ENCODE measurements around the gene GRWD1.
"Not testable (repeated sequence)": the region's sequence is repeated elsewhere in the genome, so short reads cannot be mapped to it uniquely, and the experiment has no call there.

Gene GRWD1

DNA sequence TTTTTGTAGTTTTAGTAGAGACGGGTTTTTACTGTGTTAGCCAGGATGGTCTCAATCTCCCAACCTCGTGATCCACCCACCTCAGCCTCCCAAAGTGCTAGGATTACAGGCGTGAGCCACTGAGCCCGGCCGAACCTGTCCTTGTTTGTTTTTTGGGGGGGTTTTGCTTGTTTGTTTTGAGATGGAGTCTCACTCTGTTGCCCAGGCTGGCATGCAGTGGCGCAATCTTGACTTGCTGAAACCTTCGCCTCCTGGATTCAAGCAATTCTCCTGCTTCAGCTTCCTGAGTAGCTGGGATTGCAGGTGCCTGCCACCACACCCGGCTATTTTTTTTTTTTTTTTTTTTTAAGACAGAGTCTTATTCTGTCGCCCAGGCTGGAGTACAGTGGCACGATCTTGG is 40.9 kb downstream of the GRWD1 start:
- not testable (repeated sequence) for H3K9me3 Mint-ChIP-seq; DNase-seq (ENCODE audit: low spot score in 2 of 2); H3K27ac Mint-ChIP-seq; H3K36me3 Mint-ChIP-seq; ATAC-seq (ENCODE audit: low read depth); H3K4me3 Mint-ChIP-seq
- Mint-ChIP-seq H3K27me3 (peaks cover 12% of the 10 kb centered on the region), H3K4me1 (peaks cover 18% of the 10 kb centered on the region)

- peaks cover 2% of the 10 kb centered on the region for H3K36me3 Mint-ChIP-seq
- H3K9me3 Mint-ChIP-seq, result peaks cover 2% of the 10 kb centered on the region
- no peak for DNase-seq (ENCODE audit: low spot score in 2 of 2)
- peaks cover 18% of the 10 kb centered on the region for H3K27me3 Mint-ChIP-seq
- no peak overlapping the region for H3K27ac Mint-ChIP-seq
- peaks cover 23% of the 10 kb centered on the region for H3K4me1 Mint-ChIP-seq
- no peak overlapping the region for H3K4me3 Mint-ChIP-seq
- ATAC-seq (ENCODE audit: low read depth), result no peak
Measured at GRCh38 chr19:48487544-48487943, 41.8 kb downstream of the GRWD1 start.

GRCh38 chr19:48487948-48488347 is 42.2 kb downstream of the GRWD1 start:
- Mint-ChIP-seq H3K4me3 (no peak overlapping the region), H3K4me1 (peaks cover 27% of the 10 kb centered on the region), H3K9me3 (peaks cover 6% of the 10 kb centered on the region), H3K27me3 (peaks cover 22% of the 10 kb centered on the region), H3K36me3 (peaks cover 4% of the 10 kb centered on the region), H3K27ac (no peak overlapping the region)
- ATAC-seq (ENCODE audit: low read depth) (no peak), DNase-seq (ENCODE audit: low spot score in 2 of 2) (no peak)

- H3K4me3 Mint-ChIP-seq, result not testable (repeated sequence)
Measured at GRCh38 chr19:48488478-48488877, 42.7 kb downstream of the GRWD1 start.

DNA sequence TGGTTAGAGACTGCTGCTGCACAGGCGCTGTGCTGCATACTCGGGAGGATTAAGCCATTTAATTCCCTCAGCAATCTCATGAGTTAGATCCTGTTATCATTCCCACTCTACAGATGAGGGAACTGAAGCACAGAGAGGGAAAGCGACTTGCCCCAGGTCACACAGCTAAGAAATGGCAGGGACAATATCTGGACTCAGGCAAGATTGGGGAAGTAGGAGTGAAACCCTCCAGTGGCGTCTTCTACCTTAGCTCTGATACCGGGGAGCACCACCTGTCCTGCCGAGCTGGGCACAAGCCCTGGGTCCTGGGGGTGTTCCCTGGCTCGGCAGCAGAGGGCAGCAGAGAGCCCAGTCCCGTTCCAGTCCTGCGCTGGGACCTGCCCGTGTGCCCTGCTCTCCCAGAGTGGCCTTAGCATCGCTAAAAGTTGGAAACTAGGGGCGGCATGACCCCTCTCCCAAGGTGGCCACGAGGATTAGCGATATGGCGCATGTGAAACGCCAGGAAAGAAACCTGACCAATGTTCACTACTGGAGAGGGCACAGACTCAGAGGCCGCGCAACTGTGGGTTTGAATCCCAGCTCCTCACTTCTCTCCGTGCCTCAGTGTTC is 43.9 kb downstream of the GRWD1 start:
- Mint-ChIP-seq H3K4me3 (no peak overlapping the region), H3K4me1 (peaks cover 30% of the 10 kb centered on the region), H3K27me3 (peaks cover 30% of the 10 kb centered on the region), H3K9me3 (peaks cover 6% of the 10 kb centered on the region), H3K36me3 (peaks cover 4% of the 10 kb centered on the region), H3K27ac (no peak overlapping the region)
- DNase-seq (ENCODE audit: low spot score in 2 of 2) (peak; percentile 85 to 93), ATAC-seq (ENCODE audit: low read depth) (peak; percentile 57)

More at GRCh38 chr19:48488478-48488877, 42.7 kb downstream of the GRWD1 start:
- H3K4me1 Mint-ChIP-seq, result peaks cover 29% of the 10 kb centered on the region
- not testable (repeated sequence) for H3K27ac Mint-ChIP-seq; ATAC-seq (ENCODE audit: low read depth); H3K9me3 Mint-ChIP-seq; H3K36me3 Mint-ChIP-seq; DNase-seq (ENCODE audit: low spot score in 2 of 2)
- H3K27me3 Mint-ChIP-seq, result peaks cover 26% of the 10 kb centered on the region

- peaks cover 40% of the 10 kb centered on the region for H3K27me3 Mint-ChIP-seq
- peak; percentile 49 for ATAC-seq (ENCODE audit: low read depth)
- peaks cover 6% of the 10 kb centered on the region for H3K9me3 Mint-ChIP-seq
- DNase-seq (ENCODE audit: low spot score in 2 of 2), result peak in 1 of 2 donors; percentile 43
- H3K4me1 Mint-ChIP-seq, result peaks cover 29% of the 10 kb centered on the region
- peak overlapping the region; percentile 66 for H3K4me3 Mint-ChIP-seq
- peaks cover 4% of the 10 kb centered on the region for H3K36me3 Mint-ChIP-seq
- H3K27ac Mint-ChIP-seq, result peak overlapping the region; percentile 22
Measured at GRCh38 chr19:48490981-48491792, 45.4 kb downstream of the GRWD1 start.

- DNase-seq (ENCODE audit: low spot score in 2 of 2), result no peak
- no peak for ATAC-seq (ENCODE audit: low read depth)
- H3K27me3 Mint-ChIP-seq, result peaks cover 37% of the 10 kb centered on the region
- H3K4me1 Mint-ChIP-seq, result peaks cover 27% of the 10 kb centered on the region
- no peak overlapping the region for H3K27ac Mint-ChIP-seq
- H3K4me3 Mint-ChIP-seq, result peak overlapping the region; percentile 24
- H3K36me3 Mint-ChIP-seq, result peaks cover 4% of the 10 kb centered on the region
- H3K9me3 Mint-ChIP-seq, result peaks cover 6% of the 10 kb centered on the region
Measured at GRCh38 chr19:48491793-48492123, 46.0 kb downstream of the GRWD1 start.

DNA sequence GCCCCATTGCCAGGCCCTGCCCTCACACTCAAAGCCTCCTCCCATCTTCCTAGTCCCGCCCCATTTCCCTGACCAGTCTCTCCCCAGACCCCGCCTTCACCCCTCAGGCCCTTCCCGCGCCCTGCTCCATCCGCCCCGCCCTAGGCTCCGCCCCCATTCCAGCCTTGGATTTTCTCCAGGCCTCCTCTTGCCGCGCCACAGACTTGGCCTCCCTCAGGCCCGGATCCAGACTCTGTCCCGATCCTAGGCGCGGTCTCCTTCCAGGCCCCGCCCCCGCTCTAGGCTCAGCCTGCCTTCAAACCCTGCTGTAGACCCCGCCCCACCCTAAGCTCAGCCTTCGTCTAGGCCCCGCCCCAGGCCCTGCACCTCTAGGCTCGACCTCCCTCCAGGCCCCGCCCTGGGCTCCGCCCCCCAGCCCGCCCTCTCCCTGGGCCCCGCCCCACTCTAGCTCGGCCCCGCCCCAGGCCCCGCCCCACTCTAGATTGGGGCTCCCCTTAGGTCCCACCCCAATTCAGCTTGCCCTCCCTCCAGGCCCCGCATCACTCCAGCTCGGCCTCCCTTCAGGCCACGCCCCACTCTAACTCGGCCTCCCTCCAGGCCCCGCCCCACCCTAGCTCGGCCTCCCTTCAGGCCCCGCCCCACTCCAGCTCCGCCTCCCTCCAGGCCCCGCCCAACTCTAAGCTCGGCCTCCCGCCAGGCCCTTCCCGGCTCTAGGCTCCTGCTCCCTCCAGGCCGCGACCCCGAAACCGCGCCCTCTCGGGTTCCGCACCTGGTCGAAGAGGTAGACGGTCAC is 47.3 kb downstream of the GRWD1 start:
- peak overlapping the region; percentile 57 for H3K4me3 Mint-ChIP-seq
- ATAC-seq (ENCODE audit: low read depth), result peak; percentile 54
- peaks cover 6% of the 10 kb centered on the region for H3K9me3 Mint-ChIP-seq
- H3K36me3 Mint-ChIP-seq, result peaks cover 4% of the 10 kb centered on the region
- peaks cover 42% of the 10 kb centered on the region for H3K27me3 Mint-ChIP-seq
- DNase-seq (ENCODE audit: low spot score in 2 of 2), result peak; percentile 49 to 72
- peaks cover 29% of the 10 kb centered on the region for H3K4me1 Mint-ChIP-seq
- no peak overlapping the region for H3K27ac Mint-ChIP-seq

DNA sequence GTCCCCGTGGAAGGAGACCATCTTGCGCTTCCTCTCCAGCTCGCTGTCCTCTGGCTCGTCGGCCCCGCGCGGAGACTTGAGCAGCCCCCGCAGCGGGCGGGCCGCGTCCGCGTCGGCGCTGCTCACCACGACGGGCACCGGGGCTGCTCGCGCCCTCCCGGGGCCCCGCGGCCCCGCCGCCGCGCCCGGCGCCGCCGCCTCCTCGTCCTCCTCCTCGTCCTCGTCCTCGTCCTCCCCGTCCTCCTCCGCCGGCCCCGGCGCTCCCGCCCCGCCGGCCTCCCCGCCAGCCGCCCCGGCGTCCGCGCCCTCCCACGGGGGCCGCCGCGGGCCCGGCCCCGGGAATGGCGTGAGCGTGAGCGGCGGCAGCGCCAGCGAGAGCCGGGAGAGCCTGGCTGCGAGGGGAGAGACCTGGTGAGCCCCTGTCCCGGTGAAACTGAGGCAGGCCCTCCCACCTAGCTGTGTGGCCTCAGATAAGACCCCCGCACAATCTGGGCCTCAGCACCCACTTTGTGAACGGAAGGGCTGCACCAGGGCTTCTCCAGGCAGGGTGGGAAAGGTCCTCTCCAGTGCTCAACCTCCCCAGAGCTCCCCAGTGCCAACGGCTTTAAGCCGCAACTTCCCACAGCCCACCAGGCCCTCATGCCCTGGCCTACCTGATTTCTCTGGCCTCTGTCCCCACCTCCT is 48.1 kb downstream of the GRWD1 start:
- ATAC-seq (ENCODE audit: low read depth) (no peak), DNase-seq (ENCODE audit: low spot score in 2 of 2) (no peak)
- Mint-ChIP-seq H3K27ac (no peak overlapping the region), H3K9me3 (peaks cover 6% of the 10 kb centered on the region), H3K4me3 (peak overlapping the region; percentile 80), H3K4me1 (peaks cover 29% of the 10 kb centered on the region), H3K36me3 (peaks cover 4% of the 10 kb centered on the region), H3K27me3 (peaks cover 42% of the 10 kb centered on the region)

DNA sequence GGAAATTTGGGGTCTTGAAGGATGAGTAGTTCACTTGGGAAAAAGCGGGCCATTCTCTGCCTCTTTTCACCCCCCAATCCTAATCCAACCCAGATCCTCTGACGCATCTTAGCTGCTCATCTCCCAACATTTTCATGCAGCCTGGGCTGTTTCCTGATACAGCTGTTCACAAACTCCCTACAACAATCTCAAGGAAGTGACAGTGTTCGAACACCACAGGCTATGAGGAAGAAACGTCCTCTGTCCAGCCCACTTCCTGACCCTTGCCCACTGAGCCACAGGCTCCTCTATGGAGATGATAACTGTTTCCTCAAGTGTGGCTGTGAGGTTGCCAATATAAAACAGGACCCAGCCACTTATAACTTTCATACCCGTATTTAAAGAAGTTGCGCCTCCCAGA is 49.6 kb downstream of the GRWD1 start:
- Mint-ChIP-seq H3K4me3 (no peak overlapping the region), H3K27me3 (peaks cover 47% of the 10 kb centered on the region), H3K9me3 (peaks cover 6% of the 10 kb centered on the region), H3K27ac (no peak overlapping the region), H3K36me3 (peaks cover 4% of the 10 kb centered on the region), H3K4me1 (peaks cover 26% of the 10 kb centered on the region)
- DNase-seq (ENCODE audit: low spot score in 2 of 2) (no peak), ATAC-seq (ENCODE audit: low read depth) (no peak)

GRCh38 chr19:48496959-48497727 is 51.4 kb downstream of the GRWD1 start:
- H3K27me3 Mint-ChIP-seq, result peaks cover 45% of the 10 kb centered on the region
- no peak for ATAC-seq (ENCODE audit: low read depth)
- H3K27ac Mint-ChIP-seq, result no peak overlapping the region
- H3K4me1 Mint-ChIP-seq, result peaks cover 27% of the 10 kb centered on the region
- peaks cover 4% of the 10 kb centered on the region for H3K36me3 Mint-ChIP-seq
- H3K9me3 Mint-ChIP-seq, result peaks cover 6% of the 10 kb centered on the region
- DNase-seq (ENCODE audit: low spot score in 2 of 2), result no peak
- no peak overlapping the region for H3K4me3 Mint-ChIP-seq

GRCh38 chr19:48497728-48498594 is 52.2 kb downstream of the GRWD1 start:
- Mint-ChIP-seq H3K36me3 (no peaks in the 10 kb centered on the region), H3K27ac (no peak overlapping the region), H3K9me3 (peaks cover under 1% of the 10 kb centered on the region), H3K4me1 (peaks cover 22% of the 10 kb centered on the region), H3K4me3 (peak overlapping the region; percentile 8), H3K27me3 (peaks cover 39% of the 10 kb centered on the region)
- ATAC-seq (ENCODE audit: low read depth) (no peak), DNase-seq (ENCODE audit: low spot score in 2 of 2) (no peak)
